ENCODE data around the gene GOLGA6L7. TPM values are rescaled to one million over a fixed set of nuclear protein-coding genes. Genes with fewer than 3 reads are reported as not detected.

The GOLGA6L7 gene
- total and polyA plus RNA-seq, 2 of the 13 experiments (the other 11 are each of a cell fraction or from before 2014, with no cell fraction given) = not detected

- no peak for ATAC-seq
- H2AFZ ChIP-seq (ENCODE audit: low read length) = no peak overlapping the region
- TF ChIP-seq WIZ (CRISPR knock-in tag; IDR thresholded peaks at IDR 0.05) (no peak), MAZ (IDR thresholded peaks at IDR 0.05; ENCODE audit: borderline replicate concordance, low read depth, low read length) (no peak), MAZ (CRISPR knock-in tag; IDR thresholded peaks at IDR 0.05; ENCODE audit: low read depth) (no peak), MIER3 (CRISPR knock-in tag; IDR thresholded peaks at IDR 0.05; ENCODE audit: borderline replicate concordance) (no peak)
- TF ChIP-seq, protein P1, sequence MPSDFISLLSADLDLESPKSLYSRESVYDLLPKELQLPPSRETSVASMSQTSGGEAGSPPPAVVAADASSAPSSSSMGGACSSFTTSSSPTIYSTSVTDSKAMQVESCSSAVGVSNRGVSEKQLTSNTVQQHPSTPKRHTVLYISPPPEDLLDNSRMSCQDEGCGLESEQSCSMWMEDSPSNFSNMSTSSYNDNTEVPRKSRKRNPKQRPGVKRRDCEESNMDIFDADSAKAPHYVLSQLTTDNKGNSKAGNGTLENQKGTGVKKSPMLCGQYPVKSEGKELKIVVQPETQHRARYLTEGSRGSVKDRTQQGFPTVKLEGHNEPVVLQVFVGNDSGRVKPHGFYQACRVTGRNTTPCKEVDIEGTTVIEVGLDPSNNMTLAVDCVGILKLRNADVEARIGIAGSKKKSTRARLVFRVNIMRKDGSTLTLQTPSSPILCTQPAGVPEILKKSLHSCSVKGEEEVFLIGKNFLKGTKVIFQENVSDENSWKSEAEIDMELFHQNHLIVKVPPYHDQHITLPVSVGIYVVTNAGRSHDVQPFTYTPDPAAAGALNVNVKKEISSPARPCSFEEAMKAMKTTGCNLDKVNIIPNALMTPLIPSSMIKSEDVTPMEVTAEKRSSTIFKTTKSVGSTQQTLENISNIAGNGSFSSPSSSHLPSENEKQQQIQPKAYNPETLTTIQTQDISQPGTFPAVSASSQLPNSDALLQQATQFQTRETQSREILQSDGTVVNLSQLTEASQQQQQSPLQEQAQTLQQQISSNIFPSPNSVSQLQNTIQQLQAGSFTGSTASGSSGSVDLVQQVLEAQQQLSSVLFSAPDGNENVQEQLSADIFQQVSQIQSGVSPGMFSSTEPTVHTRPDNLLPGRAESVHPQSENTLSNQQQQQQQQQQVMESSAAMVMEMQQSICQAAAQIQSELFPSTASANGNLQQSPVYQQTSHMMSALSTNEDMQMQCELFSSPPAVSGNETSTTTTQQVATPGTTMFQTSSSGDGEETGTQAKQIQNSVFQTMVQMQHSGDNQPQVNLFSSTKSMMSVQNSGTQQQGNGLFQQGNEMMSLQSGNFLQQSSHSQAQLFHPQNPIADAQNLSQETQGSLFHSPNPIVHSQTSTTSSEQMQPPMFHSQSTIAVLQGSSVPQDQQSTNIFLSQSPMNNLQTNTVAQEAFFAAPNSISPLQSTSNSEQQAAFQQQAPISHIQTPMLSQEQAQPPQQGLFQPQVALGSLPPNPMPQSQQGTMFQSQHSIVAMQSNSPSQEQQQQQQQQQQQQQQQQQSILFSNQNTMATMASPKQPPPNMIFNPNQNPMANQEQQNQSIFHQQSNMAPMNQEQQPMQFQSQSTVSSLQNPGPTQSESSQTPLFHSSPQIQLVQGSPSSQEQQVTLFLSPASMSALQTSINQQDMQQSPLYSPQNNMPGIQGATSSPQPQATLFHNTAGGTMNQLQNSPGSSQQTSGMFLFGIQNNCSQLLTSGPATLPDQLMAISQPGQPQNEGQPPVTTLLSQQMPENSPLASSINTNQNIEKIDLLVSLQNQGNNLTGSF (CRISPR knock-in tag; IDR thresholded peaks at IDR 0.05) = no peak
- no TSS peak for BruUV-seq (replicated peaks)
- no peak overlapping the region for H3K9ac ChIP-seq (ENCODE audit: insufficient read depth, low read depth, low read length)
- intact Hi-C loops (cut with micrococcal nuclease; ENCODE audit: unreplicated experiment) (no loop called here), in situ Hi-C loops (cut with HindIII; ENCODE audit: extremely low pct_ligation_motif_present, low pct_unique_long_range_greater_than_20kb) (no loop called here)
- H3K9me3 ChIP-seq (ENCODE audit: low read length) = no peaks in the 10 kb centered on the region
- no peak for FAIRE-seq
- H3K4me2 ChIP-seq (ENCODE audit: low read depth, low read length) = no peak overlapping the region
- H3K27me3 ChIP-seq (ENCODE audit: control insufficient read depth in 1 of 2, insufficient read depth in 2 of 2, low read length in 2 of 2) = no peaks in the 10 kb centered on the region
- no peak overlapping the region for H3K4me3 ChIP-seq (replicated peaks in 1 of 3; ENCODE audit: insufficient read depth in 1 of 3, low read depth in 2 of 3, low read length in 3 of 3)
- no peaks in the 10 kb centered on the region for H4K20me1 ChIP-seq (ENCODE audit: insufficient read depth, low read length)
- CTCF ChIA-PET (ENCODE audit: low intra/inter-chr PET ratio, low total read pairs) = no interaction called here
- H3K79me2 ChIP-seq (ENCODE audit: insufficient read depth, low read length) = no peaks in the 10 kb centered on the region
- WGBS (ENCODE audit: low lambda C conversion rate) = 0% methylated on average over 2 of the region's 8 CpGs
- no peaks in the 10 kb centered on the region for H3K36me3 ChIP-seq (replicated peaks in 1 of 2; ENCODE audit: control insufficient read depth in 1 of 2, insufficient read depth in 2 of 2, low read length in 2 of 2)
- POLR2A ChIA-PET = no interaction called here
- DNase-seq (ENCODE audit: low spot score) = no peak
- peaks cover 27% of the 10 kb centered on the region for H3K4me1 ChIP-seq (ENCODE audit: insufficient read depth, low read length)
- no peak overlapping the region for H3K27ac ChIP-seq (ENCODE audit: extremely low read length, insufficient read depth, low read length)
Measured at GRCh38 chr15:28876845-28877185, 28.4 kb upstream of the GOLGA6L7 start.

All from HepG2 (cell line).